ENCODE measurements around the gene MMEL1.

Gene MMEL1

DNA sequence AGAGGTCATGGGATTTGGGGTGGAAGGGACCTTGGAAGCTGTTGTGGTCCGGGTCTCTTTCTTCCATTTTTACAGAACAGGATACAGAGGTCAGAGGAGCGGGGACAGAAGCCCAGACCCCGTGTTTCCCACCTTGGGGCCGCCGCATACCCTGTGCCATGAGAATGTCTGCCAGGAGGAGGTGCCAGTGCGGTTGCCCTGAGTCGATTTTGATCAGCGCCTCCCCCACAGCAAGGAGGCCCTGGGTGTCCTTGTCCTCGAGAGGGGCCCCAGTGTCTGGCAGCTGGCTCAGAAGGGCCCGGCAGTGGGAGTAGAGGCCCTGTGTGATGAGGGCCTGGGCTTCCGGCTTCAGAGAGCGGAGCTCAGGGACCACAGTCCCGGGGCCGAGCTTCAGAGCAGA lies 12.3 kb upstream of the MMEL1 start:
- Mint-ChIP-seq H3K4me3 (no peak overlapping the region), H3K27ac (peak overlapping the region in 1 of 2 donors; percentile 72), H3K27me3 (no peaks in the 10 kb centered on the region), H3K4me1 (peaks cover 32% of the 10 kb centered on the region), H3K9me3 (peaks cover 18 to 34% of the 10 kb centered on the region in 2 donors)
- DNase-seq = no peak
- ATAC-seq = no peak

DNA sequence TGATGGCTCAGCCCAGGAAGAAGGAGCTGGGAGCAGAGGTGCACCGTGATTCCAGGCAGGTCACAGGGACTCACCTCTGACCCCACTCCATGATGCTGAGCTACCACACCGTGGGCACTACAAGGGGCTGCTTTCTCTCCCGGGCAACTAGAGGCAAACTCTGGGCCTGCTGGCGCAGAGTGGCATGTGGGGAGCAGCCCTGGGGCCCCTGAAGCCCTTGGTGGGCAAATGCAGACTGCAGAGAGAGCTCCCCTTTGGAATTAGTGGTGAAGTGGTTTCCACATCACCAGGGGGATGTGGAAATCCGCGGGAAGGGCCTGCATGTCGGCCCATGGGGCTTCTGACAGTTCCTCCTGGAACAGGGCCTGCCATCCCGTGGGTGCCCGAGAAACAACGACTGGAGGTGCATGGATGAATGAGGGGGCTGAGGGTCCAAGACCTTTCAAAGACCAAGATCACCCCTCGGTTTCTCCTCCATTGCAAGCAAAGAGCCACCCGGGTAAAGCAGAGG lies 11.8 kb upstream of the MMEL1 start:
- H3K4me1 Mint-ChIP-seq = peaks cover 37% of the 10 kb centered on the region

GRCh38 chr1:2644171-2644570 lies 11.4 kb upstream of the MMEL1 start:
- Mint-ChIP-seq H3K4me1 (peaks cover 42% of the 10 kb centered on the region), H3K4me3 (no peak overlapping the region), H3K9me3 (peaks cover 18 to 34% of the 10 kb centered on the region in 2 donors), H3K27ac (no peak overlapping the region), H3K27me3 (no peaks in the 10 kb centered on the region)
- no peak for ATAC-seq
- DNase-seq = no peak

More for the DNA sequence above, 11.8 kb upstream of the MMEL1 start:
- DNase-seq (no peak), ATAC-seq (no peak)
- H3K9me3 Mint-ChIP-seq = peaks cover 18 to 34% of the 10 kb centered on the region in 2 donors
- no peak overlapping the region for H3K4me3 Mint-ChIP-seq
- peak overlapping the region in 1 of 2 donors; percentile 72 for H3K27ac Mint-ChIP-seq
- H3K27me3 Mint-ChIP-seq = no peaks in the 10 kb centered on the region

- Mint-ChIP-seq H3K4me3 (peak overlapping the region; percentile 70), H3K4me1 (peaks cover 48% of the 10 kb centered on the region), H3K27ac (peak overlapping the region in 1 of 2 donors; percentile 33), H3K27me3 (no peaks in the 10 kb centered on the region), H3K9me3 (peaks cover 18 to 30% of the 10 kb centered on the region in 2 donors)
- DNase-seq (no peak), ATAC-seq (no peak)
These were observed 10.7 kb upstream of the MMEL1 start for GRCh38 chr1:2643414-2644077.

DNA sequence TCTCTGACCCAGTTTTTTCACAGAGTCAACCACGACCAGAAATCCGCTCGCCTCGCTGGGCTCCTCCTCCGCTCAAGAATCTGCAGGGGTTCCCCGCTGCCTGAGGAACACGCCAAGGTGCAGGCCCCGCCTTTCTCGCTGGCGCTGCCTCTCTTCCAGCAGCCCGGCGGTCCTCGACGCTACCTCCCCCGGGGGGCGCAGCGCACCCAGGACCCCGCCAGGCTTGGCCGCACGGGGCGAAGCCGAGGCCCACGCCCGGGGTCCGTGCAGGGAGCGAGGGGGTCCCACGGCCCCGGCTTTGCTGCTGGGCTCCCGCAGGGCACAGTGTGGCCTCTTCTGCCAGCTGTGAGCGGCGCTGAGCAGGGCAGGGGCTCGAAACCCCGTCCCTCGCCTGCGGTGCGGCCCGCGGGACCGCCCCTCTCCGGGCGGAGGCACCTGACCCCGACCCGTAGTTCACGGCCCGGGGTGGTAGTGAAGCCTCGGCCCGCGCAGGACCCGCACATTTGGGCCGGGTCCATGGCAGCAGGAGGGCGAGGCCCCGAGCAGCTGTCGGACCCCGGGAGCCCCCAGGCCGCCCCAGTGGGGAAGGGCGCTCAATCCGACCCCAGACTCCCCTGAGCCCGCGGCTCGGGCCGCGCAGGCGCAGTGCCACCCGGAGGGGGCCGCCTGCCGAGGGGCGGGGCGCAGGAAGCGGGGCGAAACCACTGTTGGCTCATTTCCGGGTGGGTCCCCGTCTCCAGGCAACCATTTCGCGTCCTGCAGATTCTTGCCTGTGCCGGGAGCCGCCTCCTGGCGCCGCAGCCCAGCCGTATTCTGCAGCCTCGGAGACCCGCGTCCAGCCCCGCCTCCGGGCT lies 10.0 kb upstream of the MMEL1 start:
- peak overlapping the region; percentile 91 to 95 for H3K4me3 Mint-ChIP-seq
- ATAC-seq (peak; percentile 91), DNase-seq (peak; percentile 95)

GRCh38 chr1:2642131-2642559 lies 9.3 kb upstream of the MMEL1 start:
- Mint-ChIP-seq H3K4me1 (peaks cover 48% of the 10 kb centered on the region), H3K9me3 (peaks cover 12 to 21% of the 10 kb centered on the region in 2 donors), H3K4me3 (peak overlapping the region; percentile 91 to 95), H3K27ac (peak overlapping the region; percentile 88 to 94), H3K27me3 (no peaks in the 10 kb centered on the region)
- no peak for DNase-seq
- ATAC-seq = peak; percentile 11

More for the DNA sequence above, 10.0 kb upstream of the MMEL1 start:
- Mint-ChIP-seq H3K27me3 (no peaks in the 10 kb centered on the region), H3K27ac (peak overlapping the region; percentile 88 to 94), H3K9me3 (peaks cover 14 to 23% of the 10 kb centered on the region in 2 donors), H3K4me1 (peaks cover 48% of the 10 kb centered on the region)

- H3K4me3 Mint-ChIP-seq = peak overlapping the region; percentile 91 to 95
These were observed 8.7 kb upstream of the MMEL1 start for GRCh38 chr1:2641381-2642130.

GRCh38 chr1:2640626-2641025 lies 7.8 kb upstream of the MMEL1 start:
- Mint-ChIP-seq H3K4me1 (peaks cover 48% of the 10 kb centered on the region), H3K27me3 (peaks cover 7% of the 10 kb centered on the region), H3K27ac (no peak overlapping the region), H3K9me3 (peaks cover 4 to 18% of the 10 kb centered on the region in 2 donors), H3K4me3 (peak overlapping the region in 1 of 2 donors; percentile 37)
- no peak for ATAC-seq
- no peak for DNase-seq

More at GRCh38 chr1:2641381-2642130, 8.7 kb upstream of the MMEL1 start:
- DNase-seq (no peak), ATAC-seq (no peak)
- H3K9me3 Mint-ChIP-seq = peaks cover 10 to 21% of the 10 kb centered on the region in 2 donors
- peak overlapping the region in 1 of 2 donors; percentile 63 for H3K27ac Mint-ChIP-seq
- H3K27me3 Mint-ChIP-seq = peaks cover 1% of the 10 kb centered on the region
- peaks cover 48% of the 10 kb centered on the region for H3K4me1 Mint-ChIP-seq

DNA sequence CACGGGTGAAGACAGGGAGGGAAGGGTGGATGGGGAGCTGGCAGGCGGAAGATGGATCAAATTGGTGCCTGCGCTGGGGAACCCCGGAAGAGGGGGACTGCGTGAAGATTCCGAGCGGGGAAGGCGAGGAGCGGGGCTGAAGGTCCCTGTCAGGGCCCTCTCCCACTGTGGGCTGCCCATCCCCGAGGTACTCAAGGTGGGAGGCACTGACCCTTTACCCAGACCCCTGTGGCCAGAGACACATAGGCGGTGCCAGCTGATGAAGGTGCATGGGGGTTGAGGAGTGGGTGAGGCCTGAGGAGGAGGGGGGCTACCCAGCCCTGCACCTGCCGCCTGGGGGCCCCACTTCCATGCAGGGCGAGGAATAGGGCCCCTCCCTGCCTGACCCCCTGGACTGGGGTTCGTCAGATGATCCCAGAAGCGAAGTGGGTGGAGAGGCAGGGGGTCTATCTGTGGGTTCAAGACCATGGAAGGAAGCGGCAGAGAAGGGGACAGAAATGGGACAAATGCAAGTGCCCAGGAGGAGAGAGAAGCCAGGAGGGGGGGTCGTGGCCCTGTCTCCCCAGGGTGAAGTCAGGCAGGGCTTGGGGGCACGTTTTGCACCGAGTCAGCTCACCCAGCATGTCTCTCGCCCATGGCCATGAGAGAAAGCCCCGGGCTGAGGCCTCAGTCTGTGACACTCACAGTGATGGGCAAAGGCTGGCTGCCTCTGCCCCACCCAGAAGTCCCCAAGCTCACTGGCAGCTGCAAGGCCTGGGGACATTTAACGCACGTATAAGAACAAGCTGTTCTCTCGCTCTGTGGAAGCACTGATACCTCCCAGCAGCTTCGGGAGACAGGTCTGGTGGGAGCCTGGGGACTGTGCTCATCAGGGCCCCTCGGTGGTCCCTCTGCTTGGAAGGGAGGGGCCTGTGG lies 7.0 kb upstream of the MMEL1 start:
- DNase-seq = no peak
- Mint-ChIP-seq H3K4me3 (peak overlapping the region in 1 of 2 donors; percentile 4), H3K4me1 (peaks cover 48% of the 10 kb centered on the region), H3K27ac (no peak overlapping the region), H3K27me3 (peaks cover 7% of the 10 kb centered on the region), H3K9me3 (peaks cover 4 to 14% of the 10 kb centered on the region in 2 donors)
- no peak for ATAC-seq

DNA sequence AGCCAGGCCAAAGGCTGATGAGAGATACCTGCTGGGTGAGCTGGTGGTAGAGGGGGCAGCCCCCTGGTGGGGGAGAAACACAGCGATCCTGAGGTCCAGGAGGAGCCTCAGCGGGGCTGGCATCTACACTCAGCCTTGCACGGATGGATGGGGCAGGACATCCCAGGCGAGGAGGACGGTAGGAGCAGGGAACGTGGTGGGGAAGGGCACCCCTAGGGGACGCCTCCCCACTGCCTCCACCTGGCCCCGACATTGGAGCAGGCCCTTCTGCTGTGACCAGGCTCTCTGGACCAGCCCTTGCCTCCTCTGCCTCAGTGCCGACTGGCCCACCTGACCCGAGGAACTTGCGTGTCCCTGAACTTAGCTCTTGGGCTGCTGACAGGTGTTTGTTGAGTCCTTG lies 6.4 kb upstream of the MMEL1 start:
- ATAC-seq = no peak
- DNase-seq = no peak
- Mint-ChIP-seq H3K4me1 (peaks cover 48% of the 10 kb centered on the region), H3K27me3 (peaks cover 7% of the 10 kb centered on the region), H3K27ac (peak overlapping the region in 1 of 2 donors; percentile 40), H3K9me3 (peaks cover 4 to 14% of the 10 kb centered on the region in 2 donors), H3K4me3 (no peak overlapping the region)

DNA sequence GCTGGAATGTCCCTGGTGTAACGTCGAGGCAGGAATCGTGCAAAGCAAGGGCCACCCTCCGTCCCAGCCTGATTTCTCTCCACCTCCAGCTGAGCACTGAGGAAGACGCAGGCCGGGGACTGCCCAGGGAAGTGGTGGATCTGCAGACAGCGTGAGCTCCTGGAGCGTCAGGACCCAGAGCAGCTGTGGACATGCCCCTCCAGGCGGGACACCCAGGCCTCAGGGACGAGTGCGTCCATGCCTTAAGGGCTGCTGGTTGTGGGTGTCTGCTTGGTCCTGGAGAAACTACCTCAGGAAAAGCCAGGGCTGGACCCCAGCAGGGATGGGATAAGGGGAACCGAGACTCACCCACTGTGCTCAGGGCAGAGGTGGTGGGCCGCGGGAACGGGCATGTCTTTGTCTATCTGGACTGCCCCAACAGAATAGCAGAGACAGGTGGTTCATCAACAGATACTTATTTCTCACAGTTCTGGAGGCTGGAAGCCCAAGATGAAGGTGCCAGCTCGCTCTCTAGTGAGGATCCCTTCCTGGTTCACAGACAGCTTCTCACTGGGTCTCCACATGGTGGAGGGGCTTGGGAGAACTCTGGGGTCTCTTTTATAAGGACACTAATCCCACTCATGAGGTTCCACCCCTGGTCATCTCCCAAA lies 5.8 kb upstream of the MMEL1 start:
- no peak for DNase-seq
- H3K27ac Mint-ChIP-seq = no peak overlapping the region
- H3K27me3 Mint-ChIP-seq = peaks cover 7% of the 10 kb centered on the region
- ATAC-seq = no peak
- peaks cover 43% of the 10 kb centered on the region for H3K4me1 Mint-ChIP-seq
- peaks cover 4 to 14% of the 10 kb centered on the region in 2 donors for H3K9me3 Mint-ChIP-seq
- no peak overlapping the region for H3K4me3 Mint-ChIP-seq

- peaks cover 4 to 14% of the 10 kb centered on the region in 2 donors for H3K9me3 Mint-ChIP-seq
- DNase-seq (no peak), ATAC-seq (no peak)
- H3K27me3 Mint-ChIP-seq = peaks cover 7% of the 10 kb centered on the region
- peaks cover 46% of the 10 kb centered on the region for H3K4me1 Mint-ChIP-seq
- H3K27ac Mint-ChIP-seq = no peak overlapping the region
- H3K4me3 Mint-ChIP-seq = no peak overlapping the region
These were observed 4.8 kb upstream of the MMEL1 start for GRCh38 chr1:2637442-2638145.

DNA sequence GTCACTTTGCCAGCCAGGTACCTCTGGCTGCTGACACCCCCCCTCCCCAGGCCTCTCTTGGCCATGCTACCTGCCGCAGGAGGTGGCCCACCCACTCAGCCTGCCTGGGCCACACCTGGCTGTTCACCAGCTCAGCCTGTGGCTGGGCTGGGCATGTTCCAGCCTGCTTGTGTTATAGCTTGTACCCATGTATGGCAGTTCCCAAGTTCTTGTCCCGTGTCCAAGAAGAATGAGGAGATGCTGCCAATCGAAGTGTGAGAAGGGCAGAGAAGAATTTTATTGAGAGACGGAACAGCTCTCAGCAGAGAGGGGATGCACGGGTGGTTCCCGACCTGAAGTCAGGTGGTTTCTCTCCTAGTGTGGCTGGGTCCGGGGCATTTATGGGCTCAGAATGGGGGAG lies 3.9 kb upstream of the MMEL1 start:
- Mint-ChIP-seq H3K27ac (no peak overlapping the region), H3K27me3 (peaks cover 16% of the 10 kb centered on the region), H3K9me3 (peaks cover 4 to 14% of the 10 kb centered on the region in 2 donors), H3K4me3 (no peak overlapping the region), H3K4me1 (peaks cover 43% of the 10 kb centered on the region)
- no peak for DNase-seq
- no peak for ATAC-seq

All from stimulated activated naive CD8-positive, alpha-beta T cell treated with anti-CD3 and anti-CD28 coated beads, Interleukin-15, amount 100 ng/mL, for 72 hours (primary cell).